ENCODE results near the gene ENTHD1.

The ENTHD1 gene

DNA sequence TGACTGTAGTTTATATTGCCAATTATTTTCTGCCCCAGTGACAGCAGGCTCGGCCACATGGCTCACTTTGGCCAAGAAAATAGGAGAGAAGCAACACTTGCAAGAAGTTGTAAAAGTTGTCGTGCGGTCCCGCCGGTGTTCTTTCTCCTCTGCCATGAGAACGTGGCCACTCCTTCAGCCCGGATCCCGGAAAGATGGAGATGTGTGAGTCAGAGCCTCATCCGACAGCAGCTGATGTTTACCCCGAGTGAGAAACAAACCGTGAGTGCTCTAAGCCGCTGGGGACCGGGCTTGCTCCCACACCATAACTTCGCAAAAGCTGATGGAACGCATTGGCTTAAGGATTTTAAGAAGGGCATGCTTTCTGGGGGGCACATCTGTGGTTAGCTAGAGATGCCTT, 166.0 kb downstream of the ENTHD1 start:
- no peak for DNase-seq

DNA sequence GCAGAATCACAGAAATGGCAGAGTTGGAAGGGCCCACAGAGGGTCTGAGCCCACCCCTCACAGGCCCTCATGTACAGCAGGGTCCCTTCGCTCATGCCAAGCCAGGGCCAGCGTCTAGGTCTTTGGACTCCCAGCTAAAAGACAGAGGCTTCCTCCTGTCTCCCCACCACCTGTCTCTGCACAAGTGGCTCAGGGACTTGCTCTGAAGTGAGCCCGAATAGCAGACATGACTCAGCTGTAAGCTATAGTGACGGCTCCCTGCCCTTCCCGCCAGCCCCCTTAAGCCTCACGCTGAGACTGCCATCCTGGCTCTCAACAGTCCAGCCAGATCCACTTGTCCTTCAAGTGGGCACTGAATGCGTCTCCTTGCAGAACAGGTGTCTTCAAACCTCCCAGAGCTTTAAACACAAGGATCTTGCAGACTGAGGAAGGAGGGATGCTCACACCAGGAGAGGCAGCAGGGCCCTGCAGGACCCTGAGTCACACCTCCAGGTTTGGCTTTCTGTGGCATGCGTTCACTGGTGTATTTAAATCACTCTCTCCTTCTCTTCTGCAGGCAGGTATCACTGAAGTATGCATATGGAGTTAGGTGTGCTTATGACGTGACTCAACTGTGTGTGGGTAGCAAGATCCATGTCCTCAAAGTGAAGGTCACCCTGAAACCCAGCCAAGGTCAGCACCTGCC, 168.1 kb downstream of the ENTHD1 start:
- DNase-seq = no peak

GRCh38 chr22:39724857-39725256, 168.7 kb downstream of the ENTHD1 start:
- DNase-seq = no peak

GRCh38 chr22:39724390-39724789, 169.2 kb downstream of the ENTHD1 start:
- DNase-seq = no peak

DNA sequence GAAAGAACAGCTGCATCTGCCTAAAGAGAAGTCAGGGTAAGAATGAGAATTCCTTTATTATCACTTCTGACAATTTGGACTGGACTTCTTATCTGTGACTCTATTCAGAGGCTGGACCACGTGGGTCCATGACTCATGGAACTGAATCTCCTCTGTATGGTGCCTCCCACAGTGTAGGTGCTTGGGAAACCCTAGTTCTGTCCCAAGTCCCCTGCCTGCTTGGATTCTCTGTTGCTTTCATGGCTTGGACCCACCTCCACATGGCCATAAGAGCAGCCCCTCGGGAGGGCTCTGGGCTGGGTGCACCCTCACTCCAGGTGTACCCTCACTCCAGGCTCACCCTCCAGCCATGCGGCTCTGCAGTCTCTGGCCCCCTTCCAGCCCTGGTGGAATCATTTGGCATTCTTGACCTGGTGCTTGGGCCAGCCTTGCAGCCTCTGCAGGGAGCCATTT, 169.6 kb downstream of the ENTHD1 start:
- DNase-seq = no peak

DNA sequence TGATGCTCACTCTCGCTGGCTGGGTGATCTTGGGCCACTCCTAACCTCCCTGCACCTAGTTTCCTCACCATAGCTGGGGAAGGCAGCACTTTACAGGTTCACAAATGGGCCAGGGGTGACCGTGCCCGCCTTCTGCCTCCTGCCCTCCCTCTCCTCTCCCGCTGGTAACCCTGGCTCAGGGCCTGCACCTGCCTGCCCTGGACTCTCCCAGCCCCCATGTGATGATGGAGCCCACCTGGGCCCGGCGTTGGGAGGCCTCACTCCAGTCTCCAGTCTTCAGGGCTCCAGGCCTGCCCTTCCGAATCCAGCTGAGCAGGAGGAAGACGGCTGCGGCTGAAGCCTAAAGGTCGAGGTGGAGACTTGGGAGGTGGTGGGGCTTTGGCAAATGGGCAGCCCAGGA, 170.1 kb downstream of the ENTHD1 start:
- no peak for DNase-seq

- no peak for DNase-seq
These were observed 171.1 kb downstream of the ENTHD1 start for GRCh38 chr22:39722501-39722900.

- DNase-seq = no peak
These were observed 171.6 kb downstream of the ENTHD1 start for GRCh38 chr22:39722032-39722325.

DNA sequence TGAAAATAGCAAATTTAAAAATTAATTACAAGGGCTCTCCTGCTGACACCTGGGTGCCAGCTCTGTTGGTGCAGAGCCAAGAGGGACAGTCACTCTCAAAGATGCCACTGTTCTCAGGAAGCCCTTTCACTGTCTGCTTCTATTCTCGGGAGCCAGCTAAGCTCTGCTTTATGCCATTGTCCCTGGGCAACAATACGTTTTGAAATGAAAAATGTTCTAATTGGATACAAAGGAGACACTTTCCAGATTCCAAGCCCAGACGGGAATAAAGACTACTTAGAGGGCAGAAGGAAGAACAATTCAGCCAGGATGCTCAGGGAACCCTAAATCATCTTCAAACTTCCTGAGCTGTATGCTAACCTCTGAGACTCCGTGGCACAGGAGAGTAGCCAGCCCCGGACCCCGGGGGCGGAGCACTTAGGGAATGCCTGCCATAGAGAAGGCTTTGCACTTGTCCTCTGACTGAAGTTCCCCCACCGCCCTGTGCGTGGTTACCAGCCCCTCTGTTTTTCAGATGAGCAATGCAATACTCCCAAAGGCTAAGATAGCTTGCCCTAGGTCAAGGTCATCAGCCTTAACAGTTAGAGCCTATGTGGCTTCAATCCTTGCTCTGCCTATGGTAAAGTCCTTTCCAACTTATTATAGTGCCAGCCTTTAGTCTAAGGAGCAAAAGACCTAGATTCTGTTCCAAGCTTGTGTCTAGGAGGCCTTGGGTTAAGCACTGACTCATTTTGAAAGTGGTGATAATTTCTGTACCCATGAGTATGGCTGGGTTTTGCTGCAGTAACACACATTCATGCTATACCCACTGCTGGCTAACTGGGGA, 172.1 kb downstream of the ENTHD1 start:
- DNase-seq = no peak

DNA sequence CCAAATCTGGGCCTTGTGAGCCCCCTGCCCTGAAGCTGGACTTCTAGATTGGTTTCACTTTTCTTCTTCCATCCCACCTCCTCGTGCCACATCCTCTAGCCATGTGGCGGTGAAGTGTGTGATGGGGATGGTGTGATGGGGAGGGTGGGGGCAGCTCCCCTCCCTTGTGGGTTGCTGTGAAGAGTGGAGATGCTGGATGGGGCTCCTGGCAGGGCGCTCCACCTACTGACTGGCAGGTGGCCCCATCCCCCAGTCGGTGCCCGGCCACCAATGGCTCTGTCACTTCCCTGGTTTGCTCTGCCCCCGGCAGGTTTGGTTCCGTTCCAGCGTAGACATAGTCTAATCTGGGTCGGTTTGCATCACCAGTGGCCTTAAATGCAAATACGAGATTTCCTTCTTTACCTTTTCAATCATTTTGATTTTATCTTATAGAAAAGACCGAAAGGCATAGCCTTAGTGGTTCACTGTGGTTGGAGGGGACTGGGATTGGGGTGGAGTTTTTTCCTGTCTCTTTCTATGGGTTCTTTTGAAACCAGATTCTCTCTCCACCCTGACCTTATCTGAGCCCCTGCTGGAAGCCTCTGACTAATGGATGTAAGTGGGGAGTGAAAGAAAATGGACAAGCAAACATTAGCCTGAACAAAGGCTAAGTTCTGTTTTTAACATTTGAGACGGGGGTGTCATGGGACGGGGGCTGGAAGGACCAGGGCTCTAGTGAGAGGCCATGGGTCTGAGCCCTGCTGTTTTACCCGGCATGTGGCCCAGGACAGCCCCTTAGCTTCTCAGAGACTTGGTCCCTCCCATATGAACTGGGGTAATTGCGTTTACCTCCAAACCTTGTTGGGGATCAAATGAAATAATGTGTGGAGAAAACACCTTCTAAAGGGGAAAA, 173.8 kb downstream of the ENTHD1 start:
- DNase-seq = no peak

GRCh38 chr22:39718921-39719475, 174.6 kb downstream of the ENTHD1 start:
- no peak for DNase-seq

DNA sequence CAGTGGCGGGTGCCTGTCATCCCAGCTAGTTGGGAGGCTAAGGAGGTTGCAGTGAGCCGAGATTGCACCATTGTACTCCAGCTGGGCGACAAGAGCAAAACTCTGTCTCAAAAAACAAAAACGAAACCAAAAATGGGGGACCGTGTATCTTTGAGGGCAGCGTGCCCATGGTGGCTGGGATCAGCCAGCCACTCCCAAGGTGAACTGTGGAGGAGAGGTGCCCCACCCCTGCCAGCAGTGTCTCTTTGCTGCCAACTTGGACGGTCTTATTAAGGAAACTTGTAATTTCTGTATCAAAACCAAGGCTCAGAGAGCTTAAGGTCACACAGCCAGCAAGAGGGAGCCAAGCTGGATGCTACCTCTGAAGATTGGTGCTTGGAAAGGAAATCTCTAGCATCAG, 175.4 kb downstream of the ENTHD1 start:
- no peak for DNase-seq

GRCh38 chr22:39717099-39717498, 176.5 kb downstream of the ENTHD1 start:
- DNase-seq = no peak

GRCh38 chr22:39716534-39716933, 177.0 kb downstream of the ENTHD1 start:
- no peak for DNase-seq

DNA sequence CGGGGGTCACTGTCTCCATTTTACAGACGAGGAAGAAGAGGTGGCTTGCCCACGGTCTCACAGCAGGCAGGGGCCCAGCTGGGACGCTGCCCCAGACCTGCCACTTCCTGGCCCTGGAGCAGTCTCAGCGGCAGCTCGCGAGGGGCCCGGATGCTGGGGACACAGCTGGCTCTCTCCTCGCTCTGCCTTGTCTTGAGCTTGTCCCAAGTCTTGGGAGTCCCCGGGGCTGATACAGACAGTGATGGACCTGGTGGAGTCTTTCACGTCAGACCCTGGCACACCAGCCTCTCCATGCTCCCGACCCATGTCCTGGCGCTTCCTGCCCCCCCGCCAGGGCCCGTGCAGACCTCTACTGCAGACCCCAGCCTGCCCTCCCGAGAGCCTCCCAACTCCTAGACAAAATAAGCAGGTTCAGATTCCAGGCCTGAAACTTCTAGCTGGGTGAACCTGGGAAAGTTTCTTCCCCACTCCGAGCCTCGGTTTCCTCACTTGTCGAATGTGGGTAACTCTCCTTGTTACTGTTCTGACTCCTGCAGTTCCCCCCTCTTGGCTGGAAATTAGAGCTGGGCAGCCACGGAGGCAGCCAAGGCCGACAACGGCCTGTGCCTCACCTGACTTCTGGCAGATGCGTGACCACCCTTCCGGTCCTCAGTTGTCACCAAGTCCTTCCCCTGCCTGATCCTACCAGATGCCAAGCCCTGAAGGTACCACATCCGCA, 177.6 kb downstream of the ENTHD1 start:
- no peak for DNase-seq

DNA sequence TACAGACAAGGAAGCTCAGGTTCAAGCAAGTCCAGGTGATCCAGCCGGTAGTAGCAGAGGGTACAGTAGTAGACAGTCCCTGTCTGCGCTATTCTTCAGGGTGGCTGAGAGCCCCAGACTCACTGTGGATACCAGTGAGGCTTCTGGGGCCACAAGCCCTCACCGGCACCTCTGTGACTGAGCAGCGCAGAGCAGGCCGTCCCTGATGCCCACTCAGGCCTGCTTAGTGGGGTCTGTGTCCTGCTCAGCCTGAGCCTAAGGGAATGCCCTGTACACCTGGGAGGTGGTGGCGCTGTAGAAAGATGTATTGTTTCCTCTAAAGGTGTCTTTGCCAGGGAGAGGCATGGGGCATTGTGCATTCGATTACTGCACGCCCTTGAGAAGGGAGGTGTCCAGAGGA, 179.2 kb downstream of the ENTHD1 start:
- DNase-seq = no peak

GRCh38 chr22:39713799-39714290, 179.7 kb downstream of the ENTHD1 start:
- DNase-seq = no peak

GRCh38 chr22:39712751-39713525, 180.6 kb downstream of the ENTHD1 start:
- DNase-seq = no peak

DNA sequence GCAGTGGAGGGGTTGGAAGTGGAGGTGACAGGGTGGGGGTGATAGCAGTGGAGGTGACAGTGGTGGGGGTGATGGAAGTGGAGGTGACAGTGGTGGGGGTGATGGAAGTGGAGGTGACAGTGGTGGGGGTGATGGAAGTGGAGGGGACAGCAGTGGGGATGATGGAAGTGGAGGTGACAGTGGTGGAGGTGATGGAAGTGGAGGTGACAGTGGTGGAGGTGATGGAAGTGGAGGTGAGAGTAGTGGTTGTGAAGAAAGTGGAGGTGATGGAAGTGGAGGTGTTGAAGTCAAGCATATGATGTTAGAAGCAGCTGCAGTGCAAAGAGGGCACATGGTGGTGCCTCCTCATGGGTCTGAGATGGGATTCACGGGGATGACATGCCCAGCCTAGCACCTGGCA, 181.5 kb downstream of the ENTHD1 start:
- DNase-seq = no peak

- no peak for DNase-seq
These were observed 183.0 kb downstream of the ENTHD1 start for GRCh38 chr22:39710380-39711150.

DNA sequence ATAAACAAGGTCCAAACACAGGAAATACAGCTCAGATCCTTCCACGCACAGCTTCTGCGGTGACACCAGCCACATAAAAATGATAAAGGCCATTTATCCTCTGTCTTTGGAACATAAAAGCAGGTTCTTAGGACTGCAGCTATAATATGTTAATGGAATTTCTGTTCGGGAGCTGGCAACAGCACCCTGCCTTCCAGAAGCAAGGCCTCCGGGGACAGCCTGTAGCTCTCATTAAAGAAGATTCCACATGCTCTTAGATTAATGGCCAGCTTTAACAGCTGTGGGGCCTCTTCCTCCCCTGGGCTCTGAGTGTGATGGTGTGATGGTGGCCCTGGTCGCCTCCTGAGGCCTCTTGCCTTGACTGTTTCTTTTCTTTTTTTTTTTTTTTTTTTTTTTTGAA, 185.7 kb downstream of the ENTHD1 start:
- DNase-seq = no peak
